ENCODE data around the gene MAN1B1. TPM values are rescaled to one million over a fixed set of nuclear protein-coding genes. Genes with fewer than 3 reads are reported as not detected.

MAN1B1 gene
- 34.1 TPM for total RNA-seq

DNA sequence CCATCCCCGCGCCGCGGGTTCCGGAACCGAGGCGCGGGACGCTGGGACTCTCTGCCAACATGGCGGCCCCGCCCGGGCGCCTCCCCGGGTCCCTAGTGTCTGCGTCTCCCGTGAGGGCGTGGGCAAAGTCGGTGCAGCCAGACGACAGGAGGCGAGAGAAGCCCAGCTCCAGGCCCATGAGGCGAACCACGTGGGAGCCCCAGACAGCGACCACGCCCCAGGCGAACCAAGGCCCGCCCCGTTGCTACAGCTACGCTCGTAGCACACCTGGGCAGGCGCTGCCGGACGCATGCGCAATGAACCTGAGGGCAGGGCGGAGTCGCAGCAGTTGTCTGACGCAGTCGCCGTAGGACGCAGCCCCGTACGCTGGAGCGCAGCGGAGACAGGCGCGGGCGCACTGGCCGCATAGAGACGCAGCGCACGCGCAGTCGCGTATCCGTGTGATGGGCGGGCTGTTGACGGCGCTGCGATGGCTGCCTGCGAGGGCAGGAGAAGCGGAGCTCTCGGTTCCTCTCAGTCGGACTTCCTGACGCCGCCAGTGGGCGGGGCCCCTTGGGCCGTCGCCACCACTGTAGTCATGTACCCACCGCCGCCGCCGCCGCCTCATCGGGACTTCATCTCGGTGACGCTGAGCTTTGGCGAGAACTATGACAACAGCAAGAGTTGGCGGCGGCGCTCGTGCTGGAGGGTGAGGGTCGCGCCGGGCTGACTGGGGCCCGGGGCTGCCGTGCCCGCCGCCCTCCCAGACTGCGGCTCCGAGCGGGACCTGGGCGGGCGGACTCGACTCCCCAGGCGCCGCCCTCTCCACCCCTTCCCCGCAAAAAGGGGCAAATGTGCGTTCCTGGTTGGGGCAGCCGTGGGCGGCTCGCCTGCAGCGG is at the start of gene MAN1B1:
TSS of gene MAN1B1 (plus strand) at position 455 of the 878 bp plus-strand sequence. CDS start at position 470, 15 bp downstream.
- Histone ChIP-seq H3K4me1 (peaks cover 61% of the 10 kb centered on the region), H3K4me3 (peak within 1 kb of the TSS; percentile 54 to 66), H3K27ac (peak within 1 kb of the TSS; percentile 93), H3K9me3 (no peaks in the 10 kb centered on the region), H3K36me3 (peaks cover 0 to 10% of the 10 kb centered on the region in 2 donors), H3K27me3 (no peaks in the 10 kb centered on the region)
- TF ChIP-seq POLR2AphosphoS5 (IDR thresholded peaks at IDR 0.05; ENCODE audit: insufficient read depth in 1 of 2, low read depth in 1 of 2) (peak; percentile 95 to 99), CTCF (IDR thresholded peaks at IDR 0.05) (no peak), POLR2A (IDR thresholded peaks at IDR 0.05) (peak in 1 of 2 donors; percentile 58)
- intact Hi-C loops (cut with DNase I): no loop called here
- DNase-seq (ENCODE audit: extremely low spot score in 2 of 2): peak; percentile 99

DNA sequence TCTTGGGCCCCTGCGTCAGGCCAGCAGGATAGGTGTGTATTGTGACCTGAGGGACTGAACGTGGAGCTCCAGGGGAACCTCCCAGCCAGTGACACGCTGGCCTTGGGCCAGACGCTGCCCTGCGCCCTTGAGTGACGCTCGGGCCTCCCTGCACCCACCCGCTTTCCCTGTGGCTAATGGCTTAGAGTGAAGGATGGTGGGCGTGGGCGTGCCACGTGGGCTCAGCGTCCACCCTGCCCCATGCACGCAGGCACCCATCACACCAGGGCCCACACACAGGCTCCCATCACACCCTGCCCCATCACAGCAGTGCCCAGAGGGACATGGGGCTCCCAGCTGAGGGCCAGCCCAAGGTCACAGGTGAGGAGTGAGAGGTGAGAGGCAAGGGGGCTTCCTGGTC is 49.8 kb upstream of the MAN1B1 start:
- TF ChIP-seq POLR2A (IDR thresholded peaks at IDR 0.05) (no peak), CTCF (IDR thresholded peaks at IDR 0.05) (no peak), POLR2AphosphoS5 (IDR thresholded peaks at IDR 0.05; ENCODE audit: insufficient read depth in 1 of 2, low read depth in 1 of 2) (no peak)
- intact Hi-C loops (cut with DNase I): no loop called here
- H3K27me3 ChIP-seq: no peaks in the 10 kb centered on the region
- H3K9me3 ChIP-seq: no peaks in the 10 kb centered on the region
- H3K27ac ChIP-seq: no peak overlapping the region
- peaks cover 15% of the 10 kb centered on the region for H3K4me1 ChIP-seq
- H3K4me3 ChIP-seq: no peak overlapping the region
- H3K36me3 ChIP-seq: peaks cover 0 to 7% of the 10 kb centered on the region in 2 donors
- DNase-seq (ENCODE audit: extremely low spot score in 2 of 2): no peak

- no peak for DNase-seq (ENCODE audit: extremely low spot score in 2 of 2)
- Histone ChIP-seq H3K27ac (no peak overlapping the region), H3K4me3 (no peak overlapping the region), H3K4me1 (peaks cover 15% of the 10 kb centered on the region), H3K9me3 (no peaks in the 10 kb centered on the region), H3K36me3 (peaks cover 0 to 7% of the 10 kb centered on the region in 2 donors), H3K27me3 (no peaks in the 10 kb centered on the region)
- intact Hi-C loops (cut with DNase I): no loop called here
- TF ChIP-seq POLR2AphosphoS5 (IDR thresholded peaks at IDR 0.05; ENCODE audit: insufficient read depth in 1 of 2, low read depth in 1 of 2): no peak
- no peak for TF ChIP-seq POLR2A (IDR thresholded peaks at IDR 0.05)
- TF ChIP-seq CTCF (IDR thresholded peaks at IDR 0.05): no peak
Observed at GRCh38 chr9:137037483-137037882, 49.3 kb upstream of the MAN1B1 start.

- Histone ChIP-seq H3K27me3 (no peaks in the 10 kb centered on the region), H3K36me3 (peaks cover 0 to 7% of the 10 kb centered on the region in 2 donors)
- intact Hi-C loops (cut with DNase I): no loop called here
Observed at GRCh38 chr9:137038916-137039315, 47.9 kb upstream of the MAN1B1 start.

GRCh38 chr9:137039611-137040366 is 47.0 kb upstream of the MAN1B1 start:
- H3K36me3 ChIP-seq: peaks cover 0 to 7% of the 10 kb centered on the region in 2 donors
- peaks cover 22% of the 10 kb centered on the region for H3K4me1 ChIP-seq
- DNase-seq (ENCODE audit: extremely low spot score in 2 of 2): no peak
- H3K27ac ChIP-seq: no peak overlapping the region
- no peaks in the 10 kb centered on the region for H3K27me3 ChIP-seq
- no peaks in the 10 kb centered on the region for H3K9me3 ChIP-seq
- intact Hi-C loops (cut with DNase I): no loop called here
- no peak for TF ChIP-seq POLR2AphosphoS5 (IDR thresholded peaks at IDR 0.05; ENCODE audit: insufficient read depth in 1 of 2, low read depth in 1 of 2)
- TF ChIP-seq POLR2A (IDR thresholded peaks at IDR 0.05): no peak
- TF ChIP-seq CTCF (IDR thresholded peaks at IDR 0.05): no peak
- H3K4me3 ChIP-seq: no peak overlapping the region

More at GRCh38 chr9:137038916-137039315, 47.9 kb upstream of the MAN1B1 start:
- TF ChIP-seq POLR2A (IDR thresholded peaks at IDR 0.05): no peak
- H3K4me1 ChIP-seq: peaks cover 18% of the 10 kb centered on the region
- H3K9me3 ChIP-seq: no peaks in the 10 kb centered on the region
- DNase-seq (ENCODE audit: extremely low spot score in 2 of 2): no peak
- H3K4me3 ChIP-seq: no peak overlapping the region
- no peak overlapping the region for H3K27ac ChIP-seq
